Calu3 (cell line): ENCODE measurements around the gene BTNL8. TPM values are rescaled to one million over a fixed set of nuclear protein-coding genes. Genes with fewer than 3 reads are reported as not detected.
A peak's percentile ranks its signal among the peaks of the same experiment; 100 is the strongest.

Experiments
- Bru-seq: library from RNA; stranded (reverse); fragments of 400-500 nt; gene quantifications from one replicate; lab custom pipeline; 2021; lab: Mats Ljungman, UMichigan
- BruChase-seq, 2 experiments: library from RNA; stranded (reverse); fragments of 400-500 nt; gene quantifications; one replicate each; lab custom pipeline; 2021; lab: Mats Ljungman, UMichigan
- BruUV-seq: library from RNA; stranded (reverse); fragments of 400-500 nt; replicated peaks from 2 replicates; lab custom pipeline; 2021; lab: Mats Ljungman, UMichigan
- CTCF ChIA-PET: fragments of 300-600 bp; sonication (Branson Sonifier 250); formaldehyde crosslinking; loops from one replicate; lab custom pipeline; 2022; ENCODE audit warnings: antibody characterized with exemption; lab: Charles Lee
- DNase-seq: peaks from one replicate; pipeline ENCODE4 v3.0.0; 2022
- H3K27ac Mint-ChIP-seq: one replicate; pipeline ENCODE4 v1.8.0; 2022; ENCODE audit warnings: mixed read lengths; ENCODE audit not compliant: unreplicated experiment
- H3K27me3 Mint-ChIP-seq: one replicate; pipeline ENCODE4 v1.8.0; 2022; ENCODE audit warnings: mixed read lengths; ENCODE audit not compliant: unreplicated experiment
- H3K36me3 Mint-ChIP-seq: one replicate; pipeline ENCODE4 v1.8.0; 2022; ENCODE audit warnings: mild to moderate bottlenecking, moderate library complexity, mixed read lengths; ENCODE audit not compliant: insufficient read depth, unreplicated experiment
- H3K4me1 Mint-ChIP-seq: one replicate; pipeline ENCODE4 v1.8.0; 2022; ENCODE audit warnings: mild to moderate bottlenecking, low read depth, mixed read lengths; ENCODE audit not compliant: unreplicated experiment
- H3K4me3 Mint-ChIP-seq: one replicate; pipeline ENCODE4 v1.8.0; 2022; ENCODE audit warnings: mild to moderate bottlenecking, low read depth, moderate library complexity, mixed read lengths; ENCODE audit not compliant: unreplicated experiment
- H3K9me3 Mint-ChIP-seq: one replicate; pipeline ENCODE4 v1.8.0; 2022; ENCODE audit warnings: low read depth, mixed read lengths; ENCODE audit not compliant: unreplicated experiment
- CTCF ChIP-seq: fragments of 200-600 bp; IDR thresholded peaks from one replicate; pipeline ENCODE4 v1.8.0; 2022; ENCODE audit warnings: antibody characterized with exemption; ENCODE audit not compliant: unreplicated experiment
- intact Hi-C: fragments of 100-400 bp; cut with micrococcal nuclease; formaldehyde crosslinking; loops from one replicate; pipeline ENCODE4 v1.10.0; 2022; ENCODE audit not compliant: unreplicated experiment
- long read RNA-seq: library from polyadenylated mRNA; stranded (forward); transcript quantifications from one replicate; pipeline ENCODE4 v2.0.0, GENCODE V29; 2022
- total RNA-seq: library from RNA; stranded (reverse); gene quantifications from 2 replicates; pipeline ENCODE4 v1.2.3, GENCODE V29; 2022

The BTNL8 gene, protein sequence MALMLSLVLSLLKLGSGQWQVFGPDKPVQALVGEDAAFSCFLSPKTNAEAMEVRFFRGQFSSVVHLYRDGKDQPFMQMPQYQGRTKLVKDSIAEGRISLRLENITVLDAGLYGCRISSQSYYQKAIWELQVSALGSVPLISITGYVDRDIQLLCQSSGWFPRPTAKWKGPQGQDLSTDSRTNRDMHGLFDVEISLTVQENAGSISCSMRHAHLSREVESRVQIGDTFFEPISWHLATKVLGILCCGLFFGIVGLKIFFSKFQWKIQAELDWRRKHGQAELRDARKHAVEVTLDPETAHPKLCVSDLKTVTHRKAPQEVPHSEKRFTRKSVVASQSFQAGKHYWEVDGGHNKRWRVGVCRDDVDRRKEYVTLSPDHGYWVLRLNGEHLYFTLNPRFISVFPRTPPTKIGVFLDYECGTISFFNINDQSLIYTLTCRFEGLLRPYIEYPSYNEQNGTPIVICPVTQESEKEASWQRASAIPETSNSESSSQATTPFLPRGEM
- total RNA-seq (not detected in 2 replicates), Bru-seq, nascent RNA (percentile 6 among the genes with signal in this experiment), BruChase-seq, experiment 1, labeled RNA remaining after a 6-hour chase (percentile 4 among the genes with signal in this experiment), BruChase-seq, experiment 2, labeled RNA remaining after a 2-hour chase (percentile 2 among the genes with signal in this experiment)
- long read RNA-seq = 0 reads

GRCh38 chr5:180898621-180899246, at the start of gene BTNL8:
BTNL8 (plus strand) TSS chr5:180899159; CDS start chr5:180899311, 152 bp downstream.
- H3K4me1 Mint-ChIP-seq = peaks cover 10% of the 10 kb centered on the region
- H3K27ac Mint-ChIP-seq = no peak within 1 kb of the TSS
- no peaks in the 10 kb centered on the region for H3K36me3 Mint-ChIP-seq
- intact Hi-C loops = no loop called here
- no peak for TF ChIP-seq CTCF
- BruUV-seq = no TSS peak
- H3K27me3 Mint-ChIP-seq = peaks cover 7% of the 10 kb centered on the region
- CTCF ChIA-PET = no interaction called here
- H3K4me3 Mint-ChIP-seq = no peak within 1 kb of the TSS
- no peak for DNase-seq
- H3K9me3 Mint-ChIP-seq = peaks cover 3% of the 10 kb centered on the region

DNA sequence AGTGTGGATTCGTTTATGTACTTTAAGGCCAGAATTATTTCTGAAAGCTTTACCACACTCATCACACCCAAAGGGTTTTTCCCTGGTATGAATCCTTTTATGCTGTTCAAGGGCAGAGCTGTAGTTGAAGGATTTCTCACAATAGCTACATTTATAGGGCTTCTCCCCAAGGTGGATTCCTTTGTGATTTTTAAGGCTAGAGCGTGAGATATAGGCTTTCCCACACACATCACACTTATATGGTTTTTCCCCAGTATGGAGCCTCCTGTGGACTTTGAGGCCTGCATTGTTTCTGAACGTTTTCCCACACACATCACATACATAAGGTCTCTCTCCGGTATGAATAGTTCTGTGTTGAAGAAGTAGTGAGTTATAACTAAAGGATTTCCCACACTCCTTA, 49.1 kb upstream of the BTNL8 start:
- no peaks in the 10 kb centered on the region for H3K4me1 Mint-ChIP-seq
- CTCF ChIA-PET = no interaction called here
- no TSS peak for BruUV-seq
- intact Hi-C loops = no loop called here
- no peak for DNase-seq
- no peak for TF ChIP-seq CTCF
- peaks cover 39% of the 10 kb centered on the region for H3K9me3 Mint-ChIP-seq
- no peak overlapping the region for H3K27ac Mint-ChIP-seq
- peaks cover 48% of the 10 kb centered on the region for H3K36me3 Mint-ChIP-seq
- H3K27me3 Mint-ChIP-seq = no peaks in the 10 kb centered on the region
- no peak overlapping the region for H3K4me3 Mint-ChIP-seq

- peaks cover 53% of the 10 kb centered on the region for H3K36me3 Mint-ChIP-seq
- no peaks in the 10 kb centered on the region for H3K4me1 Mint-ChIP-seq
- H3K27ac Mint-ChIP-seq = peak overlapping the region; percentile 6
- intact Hi-C loops = no loop called here
- H3K4me3 Mint-ChIP-seq = no peak overlapping the region
- TF ChIP-seq CTCF = no peak
- peaks cover 42% of the 10 kb centered on the region for H3K9me3 Mint-ChIP-seq
- TSS peak; percentile 8 for BruUV-seq
- no peaks in the 10 kb centered on the region for H3K27me3 Mint-ChIP-seq
- no peak for DNase-seq
- CTCF ChIA-PET = interaction anchor here (0.9 kb wide), 1 partner anchor 18 kb away, joined by 4 read pairs; no protein-coding TSS in a partner anchor
Measured at GRCh38 chr5:180850434-180851078, 48.4 kb upstream of the BTNL8 start.

GRCh38 chr5:180852495-180852894, 46.5 kb upstream of the BTNL8 start:
- Mint-ChIP-seq H3K27me3 (no peaks in the 10 kb centered on the region), H3K4me1 (no peaks in the 10 kb centered on the region), H3K36me3 (peaks cover 55% of the 10 kb centered on the region), H3K4me3 (no peak overlapping the region), H3K27ac (no peak overlapping the region), H3K9me3 (peaks cover 43% of the 10 kb centered on the region)
- TF ChIP-seq CTCF = no peak
- CTCF ChIA-PET = no interaction called here
- intact Hi-C loops = no loop called here
- no peak for DNase-seq
- no TSS peak for BruUV-seq
